K562 (cell line): ENCODE results near the gene H2BK1. TPM values are rescaled to one million over a fixed set of nuclear protein-coding genes. Genes with fewer than 3 reads are reported as not detected.

Source experiments
- CBX5 ChIP-seq: IDR thresholded peaks from 2 replicates; pipeline ENCODE4 v1.6.1; 2014; ENCODE audit warnings: low read depth, borderline replicate concordance
- CREB5 ChIP-seq: fragments of 250-450 bp; sonication (Bioruptor Pico); IDR thresholded peaks from 2 replicates; pipeline ENCODE4 v1.5.0; 2020; ENCODE audit warnings: mild to moderate bottlenecking
- DDX20 ChIP-seq: fragments of 450-650 bp; IDR thresholded peaks from 2 replicates; pipeline ENCODE4 v1.6.1; 2016; ENCODE audit warnings: missing genetic modification characterization, low read depth, mild to moderate bottlenecking, missing compliant biosample characterization, moderate library complexity
- E4F1 ChIP-seq: fragments of 250-450 bp; sonication (Bioruptor Pico); IDR thresholded peaks from 2 replicates; pipeline ENCODE4 v1.5.0; 2021; ENCODE audit warnings: mild to moderate bottlenecking, borderline replicate concordance
- EGR1 ChIP-seq: fragments of 450-650 bp; conservative IDR thresholded peaks from 2 replicates; pipeline ENCODE4 v1.6.1; 2017; ENCODE audit warnings: mild to moderate bottlenecking
- HNRNPUL1 ChIP-seq: fragments of 200-400 bp; formaldehyde crosslinking; IDR thresholded peaks from 2 replicates; pipeline ENCODE4 v1.6.1; 2017; ENCODE audit warnings: low read length
- KLF6 ChIP-seq: fragments of 250-450 bp; sonication (Bioruptor Pico); IDR thresholded peaks from 2 replicates; pipeline ENCODE4 v1.4.0; 2020; ENCODE audit warnings: mild to moderate bottlenecking, moderate library complexity, borderline replicate concordance
- MAFG ChIP-seq: fragments of 450-650 bp; conservative IDR thresholded peaks from 2 replicates; pipeline ENCODE4 v1.6.1; 2016; ENCODE audit warnings: missing genetic modification characterization, missing compliant biosample characterization
- MAX ChIP-seq: sonication (generic); formaldehyde crosslinking; IDR thresholded peaks from 2 replicates; pipeline ENCODE4 v1.9.0; 2022; ENCODE audit warnings: mild to moderate bottlenecking, missing genetic modification reagents
- MNT ChIP-seq, 2 experiments: fragments of 450-650 bp; conservative IDR thresholded peaks; 2 replicates each; pipeline ENCODE4 v1.6.1; 2017; ENCODE audit warnings: mild to moderate bottlenecking in 2 of 2, moderate library complexity in 2 of 2
- NCOR1 ChIP-seq: fragments of 450-650 bp; IDR thresholded peaks from 2 replicates; pipeline ENCODE4 v1.6.1; 2016; ENCODE audit warnings: mild to moderate bottlenecking, moderate library complexity
- NEUROD1 ChIP-seq: fragments of 150-350 bp; IDR thresholded peaks from 2 replicates; pipeline ENCODE4 v1.6.1; 2014; ENCODE audit warnings: borderline replicate concordance, low read length, low read depth; ENCODE audit not compliant: partially characterized antibody
- PHB ChIP-seq: fragments of 250-450 bp; sonication (Bioruptor Pico); IDR thresholded peaks from 2 replicates; pipeline ENCODE4 v1.5.0; 2021
- PRMT5 ChIP-seq: sonication (generic); formaldehyde crosslinking; IDR thresholded peaks from 2 replicates; pipeline ENCODE4 v1.5.0; 2020; ENCODE audit warnings: missing genetic modification reagents
- RB1 ChIP-seq: fragments of 450-650 bp; IDR thresholded peaks from 2 replicates; pipeline ENCODE4 v1.6.1; 2017; ENCODE audit warnings: low read depth, mild to moderate bottlenecking
- SIN3A ChIP-seq, 2 experiments: fragments of 150-350 bp in 1 of 2; IDR thresholded peaks; 2 replicates each; pipeline ENCODE4 v1.6.1; 2011 to 2016; ENCODE audit warnings: borderline replicate concordance in 2 of 2, low read depth in 2 of 2, low read length in 2 of 2, mild to moderate bottlenecking in 2 of 2, moderate library complexity in 2 of 2; ENCODE audit not compliant: control insufficient read depth in 1 of 2
- SMARCC2 ChIP-seq: fragments of 450-650 bp; IDR thresholded peaks from 2 replicates; pipeline ENCODE4 v1.6.1; 2017; ENCODE audit warnings: antibody characterized with exemption, moderate library complexity, mild to moderate bottlenecking, low read depth
- SREBF2 ChIP-seq: sonication (generic); formaldehyde crosslinking; IDR thresholded peaks from 2 replicates; pipeline ENCODE4 v1.4.0; 2020; ENCODE audit warnings: mild to moderate bottlenecking, missing genetic modification reagents
- SRSF7 ChIP-seq: fragments of 200-400 bp; formaldehyde crosslinking; optimal IDR thresholded peaks from 2 replicates; pipeline ENCODE3; 2017; ENCODE audit warnings: mild to moderate bottlenecking, low read depth, low read length
- XRCC3 ChIP-seq: fragments of 450-650 bp; IDR thresholded peaks from 2 replicates; pipeline ENCODE4 v1.6.1; 2017; ENCODE audit warnings: mild to moderate bottlenecking, moderate library complexity
- ZFX ChIP-seq: sonication (generic); formaldehyde crosslinking; IDR thresholded peaks from 2 replicates; pipeline ENCODE4 v1.8.0; 2022; ENCODE audit warnings: mild to moderate bottlenecking, missing genetic modification reagents, moderate library complexity
- ZNF224 ChIP-seq: sonication (generic); formaldehyde crosslinking; IDR thresholded peaks from 2 replicates; pipeline ENCODE4 v1.8.0; 2022; ENCODE audit warnings: mild to moderate bottlenecking, missing genetic modification reagents
- ZNF253 ChIP-seq: fragments of 250-450 bp; sonication (Bioruptor Pico); conservative IDR thresholded peaks from 2 replicates; pipeline ENCODE4 v1.6.1; 2021; ENCODE audit warnings: mild to moderate bottlenecking
- ZNF584 ChIP-seq: fragments of 200-800 bp; sonication (Bioruptor generic); IDR thresholded peaks from 2 replicates; pipeline ENCODE4 v1.6.1; 2016; ENCODE audit warnings: low read depth, mild to moderate bottlenecking, missing genetic modification characterization, missing compliant biosample characterization
- ZNF76 ChIP-seq: fragments of 250-450 bp; sonication (Bioruptor Pico); IDR thresholded peaks from 2 replicates; pipeline ENCODE4 v1.4.0; 2020; ENCODE audit warnings: mild to moderate bottlenecking, moderate library complexity, borderline replicate concordance
- polyA plus RNA-seq, 8 experiments: library from polyadenylated mRNA; depleted of rRNA in 4 of 8; stranded (reverse) in 5 of 8; unstranded in 3 of 8; fragments of >200 nt; fragmentation: Nextera tagmentation in 2 of 8; fragmentation: Illumina TruSeq in 1 of 8; extraction: Ambion mirVana in 2 of 8; extraction: Trizol in 1 of 8; gene quantifications; 2 replicates each; pipeline versions ENCODE4 v1.2.1 to v1.2.3, GENCODE V29; 2011 to 2014; ENCODE audit warnings: inconsistent platforms in 1 of 8, missing spikeins in 1 of 8
- total RNA-seq, 7 experiments: library from RNA; depleted of rRNA in 6 of 7; stranded (reverse); fragments of >200 nt in 6 of 7; fragmentation: Illumina TruSeq in 2 of 7; extraction: Trizol in 2 of 7; gene quantifications; 2 replicates each; pipeline versions ENCODE4 v1.2.1 to v1.2.3, GENCODE V29; 2011 to 2021; ENCODE audit warnings: low replicate concordance in 1 of 7

Gene H2BK1
- total and polyA plus RNA-seq, 9 of the 15 experiments (the other 6 are each of a cell fraction or from before 2014, with no cell fraction given): not detected

GRCh38 chr7:151248346-151249033 lies 38.2 kb upstream of the H2BK1 start, which contains the start of gene SMARCD3 (continued):
- TF ChIP-seq ZNF584: no peak
- no peak for TF ChIP-seq ZNF224 (CRISPR knock-in tag)
- TF ChIP-seq SRSF7: no peak
- TF ChIP-seq KLF6 (CRISPR knock-in tag): no peak
- no peak for TF ChIP-seq DDX20 (tag)
- TF ChIP-seq SREBF2 (CRISPR knock-in tag): no peak
- peak; percentile 78 for TF ChIP-seq RB1
- peak; percentile 43 for TF ChIP-seq EGR1
- TF ChIP-seq CBX5: no peak
- TF ChIP-seq ZNF253 (CRISPR knock-in tag): no peak
- TF ChIP-seq SIN3A (IDR thresholded peaks at IDR 0.05; ENCODE audit: borderline replicate concordance in 2 of 2, control insufficient read depth in 1 of 2, low read depth in 2 of 2, low read length in 2 of 2): no peak; a peak in 1 of 4 replicates
- peak; percentile 19; the same call in 1 of the 2 replicates for TF ChIP-seq ZFX (CRISPR knock-in tag)
- no peak for TF ChIP-seq NEUROD1
- TF ChIP-seq MAFG (tag): no peak
- no peak for TF ChIP-seq ZNF76 (CRISPR knock-in tag)
- no peak; the same call in 1 of the 2 replicates for TF ChIP-seq SMARCC2
- no peak for TF ChIP-seq NCOR1
- TF ChIP-seq CREB5: no peak
- TF ChIP-seq PRMT5 (CRISPR knock-in tag): no peak
- TF ChIP-seq HNRNPUL1: no peak
- no peak for TF ChIP-seq E4F1 (CRISPR knock-in tag)
- no peak for TF ChIP-seq MNT (conservative IDR thresholded peaks at IDR 0.05)
- no peak for TF ChIP-seq XRCC3
- TF ChIP-seq PHB (CRISPR knock-in tag): no peak
- no peak for TF ChIP-seq MAX (CRISPR knock-in tag)
